NCI-H2171 (cell line): ENCODE measurements around the gene CCDC50.

Experiments used
- DNase-seq: peaks from one replicate; lab custom pipeline; 2025; lab: John Stamatoyannopoulos, UW

The CCDC50 gene

DNA sequence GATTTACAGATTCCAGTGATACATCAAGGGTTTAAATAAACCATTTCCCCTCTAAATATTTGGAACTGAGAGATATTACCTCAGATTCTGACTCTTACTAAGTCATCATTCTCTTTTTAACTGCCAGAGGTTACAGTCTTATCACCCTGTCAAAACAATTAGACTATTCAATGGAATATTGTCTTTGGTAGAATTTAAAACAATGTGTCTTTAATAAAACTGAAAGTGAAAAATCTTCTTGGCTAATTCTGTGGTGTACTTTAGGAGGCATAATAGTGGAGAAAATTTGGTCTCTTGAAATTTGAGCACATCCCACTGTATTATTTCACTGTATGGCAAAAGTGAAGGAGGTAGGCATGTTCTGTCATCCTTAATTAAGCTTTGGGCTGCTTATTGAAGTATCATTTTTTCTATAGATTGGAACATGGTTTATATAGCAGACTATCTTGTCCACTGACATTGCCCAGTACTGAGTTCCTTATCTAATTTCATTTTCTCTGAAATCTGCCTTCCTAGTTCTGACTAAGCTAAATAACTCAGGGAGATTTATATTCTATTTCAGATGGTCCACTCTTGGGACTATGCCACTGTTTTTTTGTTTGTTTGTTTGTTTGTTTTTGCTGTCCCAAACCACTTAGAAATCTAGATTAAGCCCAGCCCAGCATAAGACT, 49.1 kb downstream of the CCDC50 start:
- no peak for DNase-seq

DNA sequence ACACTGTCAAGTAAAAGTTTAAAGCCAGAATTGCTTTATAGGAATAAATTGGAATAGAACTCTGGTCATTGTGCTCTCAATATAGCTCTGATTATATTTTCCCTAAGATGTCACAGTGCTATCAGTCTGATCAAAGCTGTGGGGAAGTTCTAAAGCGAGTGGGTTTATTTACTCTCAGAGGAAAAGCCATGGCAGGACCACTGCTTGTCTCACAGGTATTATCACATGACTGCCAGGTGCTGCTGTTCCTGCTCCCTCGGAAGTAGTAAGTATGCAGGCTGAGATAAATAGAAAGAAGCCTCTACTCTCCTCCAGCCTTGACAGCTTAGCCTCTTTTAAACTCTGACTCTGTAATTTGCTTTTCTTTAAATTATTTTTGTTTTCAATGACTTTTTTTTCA, 50.3 kb downstream of the CCDC50 start:
- DNase-seq = no peak

DNA sequence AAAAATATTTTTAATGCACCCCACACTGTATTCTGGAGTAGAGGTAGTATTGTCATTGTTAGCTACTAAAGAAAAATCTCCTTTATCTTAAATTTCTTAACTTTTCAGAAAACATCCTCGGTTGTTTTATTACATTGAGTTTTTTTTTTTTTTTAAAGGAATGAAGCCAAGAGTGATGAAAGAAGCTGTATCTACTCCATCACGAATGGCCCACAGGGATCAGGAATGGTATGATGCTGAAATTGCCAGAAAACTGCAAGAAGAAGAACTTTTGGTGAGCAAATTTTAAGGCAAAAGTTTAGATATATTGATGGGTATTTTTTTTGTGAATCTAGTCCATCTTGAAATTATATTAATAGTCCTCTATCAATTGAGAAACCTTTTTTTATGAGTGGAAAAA, 50.8 kb downstream of the CCDC50 start:
- DNase-seq = no peak

DNA sequence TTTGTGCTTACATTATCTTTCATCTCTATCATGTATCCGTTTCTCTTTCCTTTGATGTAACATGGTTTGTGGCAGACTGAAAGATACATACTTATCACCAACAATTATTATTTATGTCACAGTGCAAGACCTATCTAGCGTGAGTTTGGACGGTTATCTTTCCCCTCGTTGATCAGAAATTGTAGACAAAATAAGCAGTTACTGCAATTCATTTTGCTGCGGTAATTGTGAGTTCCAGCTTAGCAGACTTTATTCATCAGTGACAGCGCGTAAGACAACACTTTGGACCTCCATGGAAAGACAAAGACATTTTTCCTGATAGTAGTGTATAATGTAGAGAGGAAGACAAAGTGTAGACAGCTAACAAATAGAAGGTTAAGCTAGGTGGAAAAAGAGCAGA, 52.1 kb downstream of the CCDC50 start:
- DNase-seq = no peak

GRCh38 chr3:191382661-191383060, 53.5 kb downstream of the CCDC50 start:
- no peak for DNase-seq

- no peak for DNase-seq
Measured at GRCh38 chr3:191383124-191383523, 53.9 kb downstream of the CCDC50 start.

DNA sequence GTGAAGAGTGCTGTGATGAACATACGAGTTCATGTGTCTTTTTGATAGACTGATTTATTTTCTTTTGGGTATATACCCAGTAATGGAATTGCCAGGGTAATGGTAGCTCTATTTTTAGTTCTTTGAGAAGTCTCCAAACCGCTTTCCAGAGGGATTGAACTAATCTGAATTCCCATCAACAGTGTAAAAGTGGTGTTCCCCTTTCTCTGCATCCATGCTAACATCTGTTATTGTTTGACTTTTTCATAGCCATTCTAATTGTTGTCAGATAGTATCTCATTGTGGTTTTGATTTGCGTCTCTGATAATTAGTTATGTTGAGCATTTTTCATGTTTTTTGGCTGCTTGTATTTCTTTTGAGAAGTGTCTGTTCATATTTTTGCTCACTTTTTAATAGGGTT, 55.9 kb downstream of the CCDC50 start:
- no peak for DNase-seq

DNA sequence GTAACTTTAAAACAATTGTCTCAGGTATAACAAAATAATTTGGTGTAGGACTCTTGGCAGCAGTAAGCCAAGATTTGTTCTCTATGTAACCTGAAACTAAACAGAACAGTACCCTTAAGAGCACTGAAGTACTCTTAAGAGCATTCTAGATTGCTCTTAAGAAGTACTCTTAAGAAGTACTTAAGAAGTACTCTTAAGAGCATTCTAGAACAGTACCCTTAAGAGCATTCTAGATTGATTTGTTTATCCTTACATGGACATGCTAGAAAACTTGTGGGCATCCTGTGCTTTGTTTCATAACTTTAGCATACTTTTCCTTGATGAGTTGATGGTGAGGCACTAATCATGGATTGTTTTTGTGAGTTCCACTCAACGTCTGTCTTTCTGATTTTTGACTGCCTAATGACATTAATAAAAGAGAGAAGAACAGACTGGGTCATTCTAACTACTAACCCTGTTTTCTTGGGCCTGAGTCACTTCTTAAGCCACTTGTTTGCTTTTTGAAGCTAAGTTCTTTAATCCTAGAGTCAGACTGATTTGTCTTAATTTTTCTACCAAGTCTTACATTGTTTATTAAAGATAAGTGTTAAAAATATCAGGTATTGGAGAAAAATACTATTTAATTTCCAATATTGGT, 58.4 kb downstream of the CCDC50 start:
- no peak for DNase-seq

- DNase-seq = no peak
Measured at GRCh38 chr3:191388823-191389222, 59.6 kb downstream of the CCDC50 start.

- DNase-seq = no peak
Measured at GRCh38 chr3:191390580-191390979, 61.4 kb downstream of the CCDC50 start.

GRCh38 chr3:191391861-191392808, 62.9 kb downstream of the CCDC50 start:
- no peak for DNase-seq

- no peak for DNase-seq
Measured at GRCh38 chr3:191393146-191393545, 64.0 kb downstream of the CCDC50 start.

DNA sequence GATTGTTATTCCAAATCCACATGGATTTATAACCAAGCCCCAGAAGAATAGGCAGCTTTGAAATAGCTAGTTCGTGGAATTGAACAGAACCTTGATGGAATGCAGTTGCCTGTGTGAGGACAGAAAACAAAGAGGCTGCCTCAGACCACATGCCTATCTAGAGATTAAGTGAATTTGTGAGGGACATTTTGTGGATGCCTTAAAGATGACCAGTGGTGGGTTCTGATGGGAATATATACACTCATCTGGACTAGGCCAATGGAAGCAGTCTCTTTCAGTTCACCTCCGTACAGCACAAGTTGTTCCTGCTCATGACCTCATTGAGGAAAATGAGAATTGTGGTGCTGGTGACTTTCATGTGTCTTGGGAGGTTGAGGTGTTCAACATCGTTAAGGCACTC, 68.6 kb downstream of the CCDC50 start:
- no peak for DNase-seq

DNA sequence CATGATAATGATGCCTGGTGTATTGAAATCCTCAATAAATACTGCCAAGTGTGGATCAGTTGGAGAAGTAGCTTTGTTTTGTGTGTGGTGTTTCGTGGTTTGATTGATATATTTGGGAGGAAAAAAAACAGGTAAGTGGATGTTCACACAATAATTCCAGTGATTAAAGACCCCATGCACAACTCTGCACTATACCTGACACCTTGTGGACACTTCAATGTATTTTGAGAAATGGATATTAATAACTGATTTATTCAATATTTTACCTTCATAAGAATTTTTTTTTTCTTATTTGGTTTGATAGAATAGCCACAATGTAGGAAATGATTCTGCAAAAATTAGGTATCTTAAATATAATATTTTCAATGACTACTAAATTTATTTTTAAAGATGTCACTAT, 69.4 kb downstream of the CCDC50 start:
- DNase-seq = no peak

GRCh38 chr3:191399918-191400317, 70.7 kb downstream of the CCDC50 start:
- no peak for DNase-seq

GRCh38 chr3:191401775-191402357, 72.7 kb downstream of the CCDC50 start:
- DNase-seq = no peak

DNA sequence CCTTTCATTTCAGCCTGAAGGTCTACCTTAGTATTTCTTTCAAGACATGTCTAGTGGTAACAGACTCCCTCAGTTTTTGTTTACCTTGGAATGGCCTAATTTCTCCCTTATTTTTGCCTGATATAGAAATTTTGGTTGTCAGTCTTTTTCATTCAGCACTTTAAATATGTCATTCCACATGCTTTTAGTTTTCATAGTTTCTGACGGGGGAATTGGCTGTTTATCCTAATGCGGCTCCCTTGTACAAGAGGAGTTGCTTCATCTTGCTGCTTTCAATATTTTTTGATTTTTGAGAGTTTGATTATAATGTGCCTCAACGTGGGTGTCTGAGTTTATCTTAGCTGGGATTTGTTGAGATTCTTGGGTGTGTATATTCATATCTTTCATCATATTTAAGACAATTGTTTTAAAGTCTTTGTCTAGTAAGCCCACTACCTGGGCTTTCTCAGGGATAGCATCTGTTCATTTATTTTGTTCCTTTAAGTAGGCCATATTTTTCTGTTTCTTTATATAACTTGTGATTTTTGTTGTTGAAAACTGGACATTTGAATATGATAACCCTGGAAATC, 80.7 kb downstream of the CCDC50 start:
- no peak for DNase-seq

DNA sequence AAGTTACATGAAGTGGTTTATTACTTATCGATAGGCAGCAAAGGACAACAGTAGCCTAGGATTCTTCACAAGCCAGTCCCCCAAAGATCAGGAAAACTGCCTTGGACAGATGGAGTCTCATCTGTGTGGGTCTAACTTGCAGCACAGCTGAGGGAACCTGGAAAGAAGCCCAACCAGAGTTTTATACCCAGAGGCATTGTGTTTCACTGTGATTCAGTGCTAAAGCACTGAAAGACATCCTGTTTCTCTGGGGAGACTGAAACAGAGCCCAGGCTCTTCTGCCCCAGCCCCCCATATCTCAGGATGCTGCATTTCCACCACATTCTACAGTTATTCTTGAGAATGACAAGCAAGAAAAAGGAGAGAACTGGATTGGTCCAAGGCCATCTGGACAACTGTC, 83.6 kb downstream of the CCDC50 start:
- DNase-seq = peak; percentile 59

DNA sequence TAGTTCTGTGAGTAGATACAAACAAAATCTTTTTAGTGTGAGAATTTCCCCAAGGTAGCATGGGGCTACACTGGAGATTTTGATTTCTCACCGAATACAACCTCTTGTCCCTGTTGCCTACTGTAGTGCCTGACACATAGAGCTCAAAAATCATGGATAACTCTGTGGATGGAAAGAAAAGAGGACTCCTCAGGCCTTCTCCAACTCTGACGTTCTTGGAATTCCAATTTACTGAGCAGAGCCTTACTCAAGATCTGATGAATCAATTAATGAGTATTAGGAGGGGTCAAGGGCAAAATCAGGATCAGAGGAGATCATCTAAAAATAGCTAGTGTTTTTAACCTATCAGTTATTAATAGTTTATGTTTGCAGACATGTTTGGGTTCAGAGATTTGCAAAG, 85.1 kb downstream of the CCDC50 start:
- no peak for DNase-seq

DNA sequence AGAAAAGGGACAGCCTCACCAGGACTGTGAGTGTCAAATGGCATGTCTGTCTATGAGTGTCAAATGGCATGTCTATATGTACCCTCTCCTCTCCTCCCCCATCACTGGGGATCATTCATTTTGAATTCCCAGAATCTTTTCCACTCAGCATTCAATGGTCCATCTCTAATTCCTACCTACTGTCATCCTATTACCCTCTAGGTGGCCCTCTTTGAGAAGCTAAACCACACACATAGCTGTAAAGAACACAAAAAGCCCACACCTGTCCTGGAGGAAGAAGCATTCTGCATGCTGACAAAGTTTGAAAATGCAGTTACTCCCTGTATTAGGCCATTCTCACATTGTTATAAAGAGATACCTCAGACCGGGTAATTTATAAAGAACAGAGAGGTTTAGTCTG, 85.5 kb downstream of the CCDC50 start:
- DNase-seq = no peak

- DNase-seq = no peak
Measured at GRCh38 chr3:191415566-191415965, 86.4 kb downstream of the CCDC50 start.

DNA sequence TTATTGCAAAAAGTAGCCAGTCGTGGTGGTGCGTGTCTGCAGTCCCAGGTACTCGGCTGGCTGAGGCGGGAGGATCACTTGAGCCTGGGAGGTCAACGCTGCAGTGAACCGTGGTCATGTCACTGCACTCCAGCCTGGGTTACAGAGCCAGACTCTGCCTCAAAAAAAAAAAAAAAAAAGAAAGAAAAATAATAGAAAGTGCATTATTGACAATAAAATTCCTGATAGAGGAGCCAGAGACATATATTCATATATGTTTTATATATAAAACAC, 88.2 kb downstream of the CCDC50 start:
- DNase-seq = no peak

DNA sequence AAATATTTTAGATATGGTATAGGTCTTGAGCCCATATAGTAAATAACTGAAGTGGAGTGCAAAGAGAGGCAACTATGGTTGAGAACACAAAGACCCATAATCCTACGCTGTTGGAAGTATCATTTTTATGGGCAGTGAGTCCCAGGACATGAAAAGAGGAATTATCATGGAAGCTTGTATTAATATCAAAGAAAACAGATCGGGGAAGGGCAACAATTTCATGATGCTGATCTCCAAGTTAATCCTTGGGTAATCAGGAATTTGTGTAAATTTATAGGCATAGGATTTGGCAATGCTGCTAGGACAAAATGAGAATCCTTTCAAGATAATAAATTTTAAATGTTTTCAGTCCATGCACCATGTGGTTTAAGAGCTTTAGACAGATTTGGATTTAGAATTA, 91.6 kb downstream of the CCDC50 start:
- no peak for DNase-seq
